Measurements from ENCODE around the gene ANTXRL. TPM values are rescaled to one million over a fixed set of nuclear protein-coding genes. Genes with fewer than 3 reads are reported as not detected.
"Not testable (repeated sequence)": the region's sequence is repeated elsewhere in the genome, so short reads cannot be mapped to it uniquely, and the experiment has no call there.

Gene ANTXRL
- polyA plus RNA-seq, 3 donors from 2014 or later, result not detected

- no peak overlapping the region for H3K4me3 Mint-ChIP-seq
- H3K4me1 Mint-ChIP-seq, result no peaks in the 10 kb centered on the region
- peaks cover 0 to 5% (median 0%) of the 10 kb centered on the region in 3 donors for H3K27me3 Mint-ChIP-seq (ENCODE audit: low read depth in 3 of 3)
- no peaks in the 10 kb centered on the region for H3K36me3 Mint-ChIP-seq
- H3K9me3 Mint-ChIP-seq, result no peaks in the 10 kb centered on the region
- DNase-seq, result no peak
- H3K27ac Mint-ChIP-seq, result no peak overlapping the region
These were observed 36.3 kb upstream of the ANTXRL start for GRCh38 chr10:46250481-46250880.

DNA sequence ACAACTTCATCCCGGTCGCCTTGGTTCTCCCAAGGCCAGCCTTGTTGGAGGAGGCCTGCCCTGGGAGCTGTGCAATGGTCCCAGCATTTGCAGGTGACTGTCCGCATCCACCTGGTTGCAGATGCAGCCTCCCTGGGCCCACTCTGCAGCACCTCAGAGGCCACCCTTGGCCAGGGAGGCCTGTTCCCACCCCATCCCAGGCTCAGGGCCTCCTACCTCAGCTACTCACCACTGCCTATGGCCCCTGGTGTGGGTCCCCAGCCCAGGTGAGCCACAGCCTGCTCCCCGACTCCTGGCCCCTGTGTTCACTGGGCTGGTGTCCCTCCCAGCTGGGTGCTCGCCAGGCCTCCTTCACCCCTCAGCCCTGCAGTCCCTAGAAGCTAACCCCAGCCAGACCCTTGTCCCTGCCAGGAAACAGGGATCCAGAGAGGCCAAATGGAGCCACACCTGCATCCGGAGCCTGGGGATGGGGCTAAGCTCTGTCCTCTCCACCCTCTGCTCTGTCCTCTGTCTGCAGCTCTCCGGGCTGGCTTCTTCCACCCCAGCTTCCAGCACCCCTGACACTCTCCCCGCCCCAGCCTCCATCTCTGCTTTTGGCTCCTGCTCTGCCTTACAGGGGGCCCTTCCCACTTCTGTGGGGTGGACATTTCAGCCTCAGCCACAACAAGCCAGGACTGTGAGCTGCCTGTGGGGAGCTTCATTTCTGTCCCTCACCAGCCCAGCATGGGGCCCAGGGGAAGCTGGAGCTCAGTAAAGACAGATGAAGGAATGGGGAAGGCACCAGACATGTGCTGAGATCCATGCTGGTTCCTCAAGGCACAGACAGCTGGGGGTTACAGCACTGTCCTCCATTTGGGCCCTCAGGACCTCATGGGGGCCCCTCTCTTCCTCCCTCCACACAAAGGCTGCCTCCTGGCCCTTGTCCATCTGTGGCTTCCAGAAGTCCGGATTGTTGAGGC lies 35.6 kb upstream of the ANTXRL start:
- Mint-ChIP-seq H3K4me1 (no peaks in the 10 kb centered on the region), H3K27me3 (ENCODE audit: low read depth in 3 of 3) (peaks cover 0 to 5% (median 0%) of the 10 kb centered on the region in 3 donors), H3K27ac (no peak overlapping the region), H3K36me3 (no peaks in the 10 kb centered on the region), H3K9me3 (no peaks in the 10 kb centered on the region), H3K4me3 (no peak overlapping the region)
- DNase-seq, result no peak

- Mint-ChIP-seq H3K36me3 (no peaks in the 10 kb centered on the region), H3K27ac (no peak overlapping the region), H3K27me3 (ENCODE audit: low read depth in 3 of 3) (peaks cover 0 to 3% (median 0%) of the 10 kb centered on the region in 3 donors), H3K4me1 (no peaks in the 10 kb centered on the region), H3K4me3 (no peak overlapping the region), H3K9me3 (no peaks in the 10 kb centered on the region)
- DNase-seq, result no peak
These were observed 34.6 kb upstream of the ANTXRL start for GRCh38 chr10:46251857-46252847.

DNA sequence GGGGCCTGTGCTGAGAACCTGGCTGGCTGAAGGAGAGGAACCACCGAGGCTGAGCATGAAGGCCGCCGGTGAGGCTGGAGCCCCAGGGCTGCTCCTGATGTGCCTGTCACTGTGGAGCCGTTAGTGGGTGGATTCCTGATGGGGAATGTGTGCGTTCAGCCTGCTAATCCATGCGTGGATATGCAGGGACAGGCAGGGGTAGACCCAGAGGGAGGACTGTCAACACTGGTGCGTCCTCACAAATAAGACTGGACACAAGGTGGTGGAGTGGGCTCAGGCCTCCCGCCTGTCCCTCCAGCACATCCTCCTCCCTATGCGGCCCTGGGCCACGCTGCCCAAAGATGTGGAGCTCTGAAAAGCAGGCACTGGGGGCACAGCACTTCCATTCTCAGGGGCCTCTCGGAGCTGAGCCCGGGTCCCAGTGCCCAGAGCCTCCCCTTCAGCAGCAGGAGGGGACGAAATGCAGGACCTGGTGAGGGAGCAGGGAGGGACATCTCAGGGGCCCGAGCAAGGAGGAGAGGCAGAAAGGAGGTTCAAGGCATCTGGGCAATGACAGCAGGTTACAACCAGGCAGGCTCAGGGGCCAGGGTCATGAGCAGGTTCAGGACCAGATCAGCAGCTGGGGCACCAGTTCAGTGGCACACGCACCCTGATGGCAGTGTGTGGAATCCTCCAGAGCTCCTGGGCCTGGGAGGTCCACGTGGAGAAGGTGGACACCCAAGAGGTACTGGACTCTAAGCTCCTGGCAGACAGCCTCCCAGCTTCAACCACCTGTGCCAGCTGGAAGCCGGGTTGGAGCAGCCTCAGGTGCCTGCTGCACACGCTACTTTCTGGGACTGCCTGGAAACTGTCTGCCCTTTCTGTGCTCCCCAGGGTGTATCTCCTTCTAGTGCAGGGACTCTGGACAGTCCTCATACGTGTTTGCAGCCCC lies 33.5 kb upstream of the ANTXRL start:
- H3K4me3 Mint-ChIP-seq, result no peak overlapping the region
- H3K36me3 Mint-ChIP-seq, result no peaks in the 10 kb centered on the region
- no peak for DNase-seq
- peaks cover 0 to 3% (median 0%) of the 10 kb centered on the region in 3 donors for H3K27me3 Mint-ChIP-seq (ENCODE audit: low read depth in 3 of 3)
- no peak overlapping the region for H3K27ac Mint-ChIP-seq
- no peaks in the 10 kb centered on the region for H3K4me1 Mint-ChIP-seq
- no peaks in the 10 kb centered on the region for H3K9me3 Mint-ChIP-seq

GRCh38 chr10:46254007-46254383 lies 32.8 kb upstream of the ANTXRL start:
- Mint-ChIP-seq H3K27ac (no peak overlapping the region), H3K4me3 (no peak overlapping the region), H3K4me1 (no peaks in the 10 kb centered on the region), H3K9me3 (no peaks in the 10 kb centered on the region), H3K27me3 (ENCODE audit: low read depth in 3 of 3) (peaks cover 0 to 6% (median 0%) of the 10 kb centered on the region in 3 donors), H3K36me3 (no peaks in the 10 kb centered on the region)
- DNase-seq, result no peak

- Mint-ChIP-seq H3K27ac (no peak overlapping the region), H3K27me3 (ENCODE audit: low read depth in 3 of 3) (peaks cover 0 to 6% (median 0%) of the 10 kb centered on the region in 3 donors), H3K36me3 (no peaks in the 10 kb centered on the region), H3K9me3 (no peaks in the 10 kb centered on the region), H3K4me1 (no peaks in the 10 kb centered on the region), H3K4me3 (no peak overlapping the region)
- DNase-seq, result no peak
These were observed 32.3 kb upstream of the ANTXRL start for GRCh38 chr10:46254467-46254866.

DNA sequence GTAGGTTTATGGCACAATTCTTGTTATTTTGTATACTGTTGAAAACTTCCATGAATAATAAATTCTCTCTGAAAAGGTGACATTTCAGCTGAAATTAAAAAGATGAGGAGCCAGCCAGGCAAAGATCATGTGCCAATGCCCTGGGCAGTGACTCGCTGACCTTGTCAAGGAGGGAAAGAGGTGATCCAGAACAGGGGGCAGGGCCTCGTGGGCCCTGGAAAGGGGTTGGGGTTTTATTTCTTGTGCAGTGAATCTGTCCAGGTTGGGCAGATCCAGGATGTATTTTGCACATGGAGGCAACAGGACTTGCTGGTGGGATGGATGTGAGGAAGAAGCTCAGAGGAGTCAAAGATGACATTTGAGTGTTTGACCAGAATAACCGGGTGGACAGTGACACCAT lies 31.6 kb upstream of the ANTXRL start:
- not testable (repeated sequence) for H3K4me1 Mint-ChIP-seq; DNase-seq; H3K4me3 Mint-ChIP-seq; H3K36me3 Mint-ChIP-seq; H3K9me3 Mint-ChIP-seq; H3K27ac Mint-ChIP-seq; H3K27me3 Mint-ChIP-seq (ENCODE audit: low read depth in 3 of 3)

DNA sequence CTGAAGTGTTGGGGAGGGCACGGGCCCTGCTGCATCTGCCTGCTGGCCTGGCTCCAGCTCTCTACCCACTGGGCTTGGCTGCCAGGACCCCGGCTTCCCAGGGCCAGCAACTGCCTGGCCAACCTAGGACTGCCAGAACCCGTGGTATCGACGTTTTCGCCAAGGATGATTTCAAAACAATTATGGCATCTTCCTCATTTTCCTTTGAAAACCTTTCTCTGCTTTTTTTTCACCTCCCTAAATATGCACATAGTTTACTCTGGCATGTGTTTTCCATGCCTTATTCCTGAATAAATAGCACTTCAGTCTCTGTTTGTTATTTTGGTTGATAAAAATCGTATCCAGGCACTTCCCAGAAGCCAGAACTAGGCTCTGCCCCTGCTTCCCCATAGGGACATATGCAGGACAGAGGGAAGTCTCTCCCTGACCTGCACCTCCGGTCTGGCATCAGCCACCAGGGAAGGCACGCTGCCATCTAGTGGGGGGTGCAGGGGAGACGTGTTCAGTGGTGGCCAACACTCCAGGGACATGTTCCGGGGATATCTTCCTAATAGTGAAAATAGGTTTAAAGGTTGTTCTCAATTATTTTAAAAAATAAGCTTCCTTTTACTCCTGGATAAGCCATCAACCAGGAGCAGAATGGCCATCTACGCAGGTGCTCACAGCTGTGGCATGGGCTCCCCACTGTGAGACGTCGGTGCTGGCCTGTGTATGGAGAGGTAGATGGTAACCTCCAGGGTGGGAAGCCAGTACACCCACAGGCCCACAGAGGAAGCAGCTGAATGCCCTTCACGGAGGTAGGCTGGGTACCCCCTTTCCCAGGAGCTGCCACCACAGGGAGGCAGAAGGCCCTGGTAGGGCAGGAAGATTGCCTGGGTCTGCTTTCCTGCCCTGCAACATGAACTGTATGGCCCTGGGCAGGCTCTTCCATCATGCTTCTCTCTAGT lies 30.7 kb upstream of the ANTXRL start:
- Mint-ChIP-seq H3K27me3 (ENCODE audit: low read depth in 3 of 3) (peaks cover 0 to 7% (median 0%) of the 10 kb centered on the region in 3 donors), H3K4me1 (no peaks in the 10 kb centered on the region), H3K36me3 (no peaks in the 10 kb centered on the region), H3K4me3 (no peak overlapping the region), H3K27ac (no peak overlapping the region), H3K9me3 (no peaks in the 10 kb centered on the region)
- peak in 1 of 3 donors; percentile 8 for DNase-seq

DNA sequence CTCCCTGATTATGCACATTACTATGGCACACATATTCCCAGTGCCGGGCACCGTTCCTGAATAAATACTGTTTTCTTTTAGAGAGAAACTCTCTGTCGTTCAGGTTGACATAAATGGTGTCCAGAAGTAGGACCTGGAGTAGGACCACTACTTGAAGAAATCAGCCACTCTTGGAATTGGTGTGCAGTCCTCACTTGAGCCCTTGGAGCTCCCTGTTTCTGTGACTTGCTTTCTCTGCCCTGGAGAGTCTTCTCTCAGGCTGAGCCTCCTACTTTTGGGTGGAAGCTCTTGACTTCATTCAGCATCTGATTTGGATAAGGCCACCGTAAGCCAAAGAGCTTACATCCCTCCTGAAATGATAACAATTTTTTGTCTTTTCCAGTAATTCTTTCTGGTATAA lies 29.7 kb upstream of the ANTXRL start:
- H3K36me3 Mint-ChIP-seq, result no peaks in the 10 kb centered on the region

GRCh38 chr10:46262906-46263560 lies 23.8 kb upstream of the ANTXRL start:
- not testable (repeated sequence) for H3K4me1 Mint-ChIP-seq

More for the DNA sequence above, 29.7 kb upstream of the ANTXRL start:
- Mint-ChIP-seq H3K27ac (no peak overlapping the region), H3K4me3 (no peak overlapping the region), H3K9me3 (no peaks in the 10 kb centered on the region), H3K27me3 (ENCODE audit: low read depth in 3 of 3) (peaks cover 0 to 7% (median 0%) of the 10 kb centered on the region in 3 donors), H3K4me1 (no peaks in the 10 kb centered on the region)
- no peak for DNase-seq

DNA sequence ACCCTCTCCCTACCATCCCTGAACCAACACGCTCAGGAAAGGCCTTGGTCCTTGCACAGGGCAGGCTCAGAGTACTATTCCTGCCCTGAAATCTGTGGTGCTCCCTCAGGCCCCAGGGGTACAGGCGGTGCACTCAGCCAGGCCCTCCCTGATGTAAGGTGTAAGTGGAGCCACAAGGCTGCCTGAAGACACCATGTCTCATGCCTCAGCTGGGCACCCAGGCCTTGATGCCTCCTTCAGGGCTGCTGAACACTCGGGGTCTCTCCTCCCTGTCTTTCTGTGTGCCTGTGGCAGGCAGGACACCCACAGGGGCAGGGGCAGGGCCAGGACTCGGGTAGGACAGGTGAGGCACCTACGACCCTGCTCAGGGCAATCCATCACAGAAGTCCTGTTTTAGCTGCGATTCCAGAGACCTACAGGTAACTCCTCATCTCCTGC lies 22.9 kb upstream of the ANTXRL start:
- Mint-ChIP-seq H3K4me1 (no peaks in the 10 kb centered on the region), H3K27ac (no peak overlapping the region), H3K36me3 (no peaks in the 10 kb centered on the region), H3K27me3 (ENCODE audit: low read depth in 3 of 3) (peaks cover 0 to 1% (median 0%) of the 10 kb centered on the region in 3 donors), H3K9me3 (no peaks in the 10 kb centered on the region), H3K4me3 (no peak overlapping the region)
- DNase-seq, result no peak

More at GRCh38 chr10:46262906-46263560, 23.8 kb upstream of the ANTXRL start:
- H3K36me3 Mint-ChIP-seq; H3K9me3 Mint-ChIP-seq; H3K27me3 Mint-ChIP-seq (ENCODE audit: low read depth in 3 of 3); H3K4me3 Mint-ChIP-seq; H3K27ac Mint-ChIP-seq; DNase-seq: not testable (repeated sequence)

DNA sequence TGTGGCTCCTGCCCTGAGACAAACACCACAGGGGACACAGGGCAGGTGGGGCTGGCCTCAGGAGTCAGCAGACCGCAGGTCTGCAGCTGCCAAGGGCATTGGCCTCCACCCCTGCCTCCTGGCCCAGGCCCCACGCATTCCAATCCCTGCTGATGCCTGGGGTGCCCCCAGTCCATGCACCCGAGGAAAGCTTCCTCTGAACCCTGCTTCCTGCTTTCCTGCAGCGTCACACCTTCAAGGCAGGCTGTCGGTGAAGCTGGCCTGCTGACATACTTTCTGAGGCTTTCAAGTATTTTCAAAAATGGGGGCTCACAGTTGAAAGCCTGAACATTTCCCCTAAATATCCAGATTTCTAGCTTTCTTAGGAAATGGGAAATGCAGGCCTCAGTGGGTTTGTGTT lies 22.5 kb upstream of the ANTXRL start:
- no peak for DNase-seq
- H3K9me3 Mint-ChIP-seq, result no peaks in the 10 kb centered on the region
- H3K4me1 Mint-ChIP-seq, result no peaks in the 10 kb centered on the region
- no peak overlapping the region for H3K4me3 Mint-ChIP-seq
- peaks cover 0 to 1% (median 0%) of the 10 kb centered on the region in 3 donors for H3K27me3 Mint-ChIP-seq (ENCODE audit: low read depth in 3 of 3)
- no peak overlapping the region for H3K27ac Mint-ChIP-seq
- no peaks in the 10 kb centered on the region for H3K36me3 Mint-ChIP-seq
